HG03159 (cell line): ENCODE results near the gene SDCCAG8.

Source experiments
- ATAC-seq: cut with Tn5 transposase; IDR thresholded peaks from one replicate; pipeline ENCODE4 v1.9.1; 2021; ENCODE audit warnings: mild to moderate bottlenecking, moderate library complexity; ENCODE audit not compliant: unreplicated experiment

Gene SDCCAG8

DNA sequence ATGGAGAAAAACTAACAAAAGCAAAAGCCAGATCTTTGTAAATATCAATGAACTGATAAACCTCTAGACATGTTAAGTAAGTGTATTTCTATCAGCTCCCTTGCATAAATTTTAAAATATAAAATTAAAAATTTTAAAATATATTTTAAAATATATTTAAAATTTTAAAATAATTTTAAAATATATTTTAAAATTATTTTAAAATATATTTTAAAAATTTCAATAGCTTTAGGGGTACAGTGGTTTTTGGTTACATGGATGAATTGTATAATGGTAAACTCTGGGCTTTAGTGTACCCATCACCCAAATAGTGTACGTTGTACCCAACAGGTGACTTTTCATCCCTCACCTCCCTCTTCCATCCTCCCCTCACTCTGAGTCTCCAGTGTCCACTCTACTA lies 279.2 kb downstream of the SDCCAG8 start:
- no peak for ATAC-seq

- no peak for ATAC-seq
Observed at GRCh38 chr1:243539636-243540035, 283.8 kb downstream of the SDCCAG8 start.

GRCh38 chr1:243542739-243543415 lies 287.0 kb downstream of the SDCCAG8 start:
- ATAC-seq: no peak

GRCh38 chr1:243543501-243543900 lies 287.7 kb downstream of the SDCCAG8 start:
- ATAC-seq: no peak

DNA sequence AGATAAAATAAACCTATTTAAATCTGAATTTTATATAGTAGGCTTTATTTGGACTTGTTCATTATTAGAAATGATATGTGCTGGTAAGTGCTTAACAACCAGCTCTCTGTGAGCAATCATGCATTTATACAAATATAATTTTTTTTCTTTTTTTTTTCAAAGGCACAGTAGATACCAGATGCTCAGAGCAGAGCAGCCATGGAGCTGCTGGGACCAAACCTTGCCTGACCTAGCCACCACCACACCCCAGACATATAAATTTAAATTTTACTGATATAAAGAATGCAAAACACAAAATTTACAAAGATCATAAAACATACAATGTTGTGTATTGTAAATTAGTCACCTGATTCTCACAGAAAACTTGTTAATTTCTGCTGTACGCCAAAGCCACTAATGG lies 290.6 kb downstream of the SDCCAG8 start:
- no peak for ATAC-seq

DNA sequence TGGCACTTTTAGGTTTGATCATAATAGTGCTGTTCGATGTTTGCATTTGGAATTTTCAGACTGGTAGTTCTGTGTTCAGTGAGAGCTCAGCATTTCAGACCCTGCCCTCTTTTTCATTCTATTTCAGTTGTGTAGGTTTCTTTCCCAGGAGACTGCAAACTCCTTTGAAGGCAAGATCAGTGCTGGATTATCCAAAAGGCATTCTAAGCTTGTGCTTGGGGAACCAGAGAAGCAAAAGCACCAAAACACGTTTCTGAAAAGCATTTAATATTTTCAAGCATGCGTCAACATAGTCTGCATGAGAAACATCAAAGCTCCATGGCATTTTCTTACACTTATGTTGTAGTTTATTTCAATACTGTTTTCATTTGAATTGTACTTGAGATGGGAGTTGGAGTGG lies 292.1 kb downstream of the SDCCAG8 start:
- no peak for ATAC-seq

DNA sequence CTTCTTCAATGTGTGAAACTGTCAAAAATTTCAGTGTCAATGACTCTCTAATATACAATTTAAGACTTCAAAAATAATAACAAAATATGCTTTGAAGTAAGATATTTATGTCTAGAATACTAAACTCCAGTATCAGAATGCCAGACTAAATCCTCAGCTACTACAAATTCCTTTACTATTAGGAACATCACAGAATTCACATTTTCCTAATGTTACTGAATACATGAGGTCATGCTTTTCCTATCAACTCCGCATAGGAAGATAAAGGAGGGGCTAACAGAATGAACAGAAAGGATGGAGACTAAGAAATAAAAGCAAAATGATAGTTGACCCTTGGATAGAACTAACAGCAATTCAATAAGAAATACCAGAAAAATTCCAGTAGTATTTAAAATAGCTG lies 292.7 kb downstream of the SDCCAG8 start:
- ATAC-seq: no peak

GRCh38 chr1:243549108-243549507 lies 293.3 kb downstream of the SDCCAG8 start:
- ATAC-seq: no peak
